Thoracic aorta (tissue), 2 donors: Measurements from ENCODE around the gene CFAP43. TPM values are rescaled to one million over a fixed set of nuclear protein-coding genes. Genes with fewer than 3 reads are reported as not detected.

Experiments used
- ATAC-seq: fragments of 150-250 bp; one replicate; pipeline ENCODE4 v1.8.0; 2017; ENCODE audit warnings: low read depth; ENCODE audit not compliant: insufficient number of reproducible peaks, low FRiP score
- DNase-seq: peaks from one replicate; pipeline ENCODE4 v3.0.0-alpha.2; 2020; ENCODE audit warnings: low spot score
- H3K27ac ChIP-seq, 2 donors: fragments of 200-600 bp; sonication (generic); 1 replicate in 1 of 2; 2 replicates in 1 of 2; pipeline ENCODE4 v1.5.1; 2016; ENCODE audit warnings: mild to moderate bottlenecking in 2 of 2, moderate library complexity in 2 of 2
- H3K27me3 ChIP-seq: fragments of 200-600 bp; sonication (generic); replicated peaks from 2 replicates; pipeline ENCODE4 v1.6.0; 2016; ENCODE audit warnings: mild to moderate bottlenecking; ENCODE audit not compliant: insufficient read depth
- H3K36me3 ChIP-seq: fragments of 200-600 bp; sonication (generic); one replicate; pipeline ENCODE4 v1.5.1; 2016
- H3K4me1 ChIP-seq, 2 donors: fragments of 200-600 bp; sonication (generic); 1 replicate in 1 of 2; 2 replicates in 1 of 2; pipeline versions ENCODE4 v1.5.1 to v1.6.0; 2016; ENCODE audit warnings: low read depth in 2 of 2, mild to moderate bottlenecking in 1 of 2; ENCODE audit not compliant: control insufficient read depth in 1 of 2
- H3K4me3 ChIP-seq: fragments of 200-600 bp; sonication (generic); 2 replicates; pipeline ENCODE4 v1.5.1; 2016; ENCODE audit warnings: mild to moderate bottlenecking
- H3K9me3 ChIP-seq: fragments of 200-600 bp; sonication (generic); 2 replicates; pipeline ENCODE4 v1.5.1; 2016
- total RNA-seq, 2 donors: library from RNA; depleted of rRNA; stranded (reverse); fragments of >200 nt; gene quantifications; one replicate each; pipeline versions ENCODE4 v1.1.0 to v1.2.3, GENCODE V29; 2016
- TF ChIP-seq, protein P1 (sequence below): fragments of 200-600 bp; sonication (generic); IDR thresholded peaks from one replicate; pipeline ENCODE4 v1.5.1; 2019; ENCODE audit warnings: antibody characterized with exemption

The CFAP43 gene
- total RNA-seq, 2 donors from 2014 or later = 0.85 TPM; not detected in 1

DNA sequence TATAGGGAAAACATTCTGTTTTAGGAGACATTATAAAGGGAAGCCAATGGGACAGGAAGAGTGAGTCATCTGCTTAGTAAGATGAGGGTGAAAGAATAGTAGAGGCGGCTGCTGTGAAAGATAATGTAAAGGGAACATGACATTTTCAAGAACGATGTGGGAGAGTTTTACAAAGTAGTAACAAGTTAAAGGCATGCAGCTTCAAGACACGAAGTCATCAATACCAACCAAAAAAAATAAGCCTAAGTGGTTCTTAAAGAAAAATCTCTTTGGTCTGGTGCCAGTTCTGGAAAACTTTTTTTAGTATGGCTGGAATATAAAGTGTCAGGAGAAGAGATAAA is 28.6 kb upstream of the CFAP43 start:
- Histone ChIP-seq H3K27me3 (no peaks in the 10 kb centered on the region), H3K9me3 (no peaks in the 10 kb centered on the region), H3K27ac (peak overlapping the region in 1 of 2 donors; percentile 26), H3K4me3 (no peak overlapping the region), H3K36me3 (peaks cover 10% of the 10 kb centered on the region), H3K4me1 (peaks cover 21 to 47% of the 10 kb centered on the region in 2 donors)
- TF ChIP-seq, protein P1, sequence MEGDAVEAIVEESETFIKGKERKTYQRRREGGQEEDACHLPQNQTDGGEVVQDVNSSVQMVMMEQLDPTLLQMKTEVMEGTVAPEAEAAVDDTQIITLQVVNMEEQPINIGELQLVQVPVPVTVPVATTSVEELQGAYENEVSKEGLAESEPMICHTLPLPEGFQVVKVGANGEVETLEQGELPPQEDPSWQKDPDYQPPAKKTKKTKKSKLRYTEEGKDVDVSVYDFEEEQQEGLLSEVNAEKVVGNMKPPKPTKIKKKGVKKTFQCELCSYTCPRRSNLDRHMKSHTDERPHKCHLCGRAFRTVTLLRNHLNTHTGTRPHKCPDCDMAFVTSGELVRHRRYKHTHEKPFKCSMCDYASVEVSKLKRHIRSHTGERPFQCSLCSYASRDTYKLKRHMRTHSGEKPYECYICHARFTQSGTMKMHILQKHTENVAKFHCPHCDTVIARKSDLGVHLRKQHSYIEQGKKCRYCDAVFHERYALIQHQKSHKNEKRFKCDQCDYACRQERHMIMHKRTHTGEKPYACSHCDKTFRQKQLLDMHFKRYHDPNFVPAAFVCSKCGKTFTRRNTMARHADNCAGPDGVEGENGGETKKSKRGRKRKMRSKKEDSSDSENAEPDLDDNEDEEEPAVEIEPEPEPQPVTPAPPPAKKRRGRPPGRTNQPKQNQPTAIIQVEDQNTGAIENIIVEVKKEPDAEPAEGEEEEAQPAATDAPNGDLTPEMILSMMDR = no peak
- DNase-seq (no peak), ATAC-seq (no peak)

DNA sequence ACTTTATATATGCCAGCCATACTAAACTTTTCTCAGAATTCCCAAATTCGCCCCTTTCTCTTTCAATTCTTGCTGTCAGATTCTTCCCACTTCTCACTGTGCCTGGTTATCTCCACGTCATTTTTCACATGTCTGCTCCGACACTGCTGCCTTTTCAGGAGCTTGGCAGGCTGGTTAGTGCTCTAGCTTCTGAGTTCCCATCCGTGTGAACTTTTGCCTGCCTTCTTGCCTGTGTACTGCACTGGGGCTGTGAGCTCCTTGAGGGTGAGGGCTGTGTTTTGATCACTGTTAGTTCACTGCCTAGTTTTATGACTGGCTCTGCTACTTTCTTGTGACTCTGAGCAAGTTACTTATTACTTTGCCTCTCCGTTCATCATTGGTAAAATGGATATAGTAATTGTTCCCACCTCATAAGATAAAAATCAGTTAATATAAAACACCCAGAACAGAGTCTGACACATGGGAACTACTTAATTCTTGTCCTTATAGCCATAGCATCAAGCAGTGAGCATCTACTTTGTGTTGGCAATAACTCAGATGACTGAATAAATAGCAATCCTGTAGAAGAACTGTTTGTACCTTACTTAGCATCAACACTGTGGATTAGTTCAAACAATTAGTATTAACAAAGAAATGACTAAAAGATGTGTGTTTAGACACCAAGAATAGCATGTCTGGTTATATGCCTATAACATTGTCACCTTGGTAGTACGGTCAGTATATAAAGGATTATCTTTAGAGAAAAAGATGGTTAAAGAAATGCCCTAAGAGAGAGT is 28.0 kb upstream of the CFAP43 start:
- no peak for ATAC-seq

DNA sequence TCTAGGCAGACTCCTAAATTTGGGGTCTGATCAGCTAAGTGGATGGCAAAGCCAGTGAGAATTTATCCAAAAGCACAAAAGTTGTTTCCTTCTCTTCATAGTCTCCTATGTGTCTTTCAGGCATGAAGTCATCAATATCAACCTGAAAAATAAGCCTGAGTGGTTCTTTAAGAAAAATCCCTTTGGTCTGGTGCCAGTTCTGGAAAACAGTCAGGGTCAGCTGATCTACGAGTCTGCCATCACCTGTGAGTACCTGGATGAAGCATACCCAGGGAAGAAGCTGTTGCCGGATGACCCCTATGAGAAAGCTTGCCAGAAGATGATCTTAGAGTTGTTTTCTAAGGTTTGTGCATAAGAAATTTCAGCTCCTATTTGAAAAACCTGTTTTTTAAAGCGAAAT is 27.3 kb upstream of the CFAP43 start:
- no peak for ATAC-seq
- no peak overlapping the region for H3K4me3 ChIP-seq
- H3K4me1 ChIP-seq = peaks cover 21 to 48% of the 10 kb centered on the region in 2 donors
- no peaks in the 10 kb centered on the region for H3K27me3 ChIP-seq
- TF ChIP-seq, protein P1 = no peak
- H3K27ac ChIP-seq = peak overlapping the region in 1 of 2 donors; percentile 26
- no peaks in the 10 kb centered on the region for H3K9me3 ChIP-seq
- DNase-seq = no peak
- H3K36me3 ChIP-seq = peaks cover 10% of the 10 kb centered on the region

More for the DNA sequence above, 28.0 kb upstream of the CFAP43 start:
- Histone ChIP-seq H3K36me3 (peaks cover 10% of the 10 kb centered on the region), H3K4me3 (no peak overlapping the region), H3K9me3 (no peaks in the 10 kb centered on the region), H3K4me1 (peaks cover 21 to 48% of the 10 kb centered on the region in 2 donors), H3K27me3 (no peaks in the 10 kb centered on the region), H3K27ac (peak overlapping the region; percentile 4 to 26)
- no peak for DNase-seq
- TF ChIP-seq, protein P1 = no peak

DNA sequence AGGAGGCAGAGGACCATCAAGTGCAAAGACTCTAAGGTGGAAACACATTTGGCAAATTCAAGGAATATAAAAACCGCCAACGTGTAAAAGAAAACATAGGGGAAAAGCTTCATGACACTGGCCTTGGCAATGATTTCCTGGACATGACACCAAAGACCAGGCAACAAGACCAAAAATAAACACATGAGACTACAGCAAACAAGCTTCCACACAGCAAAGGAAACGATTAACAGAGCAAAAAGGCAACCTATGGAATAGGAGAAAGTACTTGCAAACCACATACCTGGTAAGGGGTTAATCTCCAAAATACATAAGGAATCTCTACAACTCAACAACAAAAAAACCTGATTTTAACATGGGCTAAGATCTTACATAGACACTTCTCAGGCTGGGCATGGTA is 26.0 kb upstream of the CFAP43 start:
- Histone ChIP-seq H3K36me3 (peaks cover 10% of the 10 kb centered on the region), H3K27ac (no peak overlapping the region), H3K4me3 (no peak overlapping the region), H3K4me1 (peaks cover 21 to 52% of the 10 kb centered on the region in 2 donors), H3K9me3 (no peaks in the 10 kb centered on the region), H3K27me3 (no peaks in the 10 kb centered on the region)
- ATAC-seq (no peak), DNase-seq (no peak)
- TF ChIP-seq, protein P1 = no peak

DNA sequence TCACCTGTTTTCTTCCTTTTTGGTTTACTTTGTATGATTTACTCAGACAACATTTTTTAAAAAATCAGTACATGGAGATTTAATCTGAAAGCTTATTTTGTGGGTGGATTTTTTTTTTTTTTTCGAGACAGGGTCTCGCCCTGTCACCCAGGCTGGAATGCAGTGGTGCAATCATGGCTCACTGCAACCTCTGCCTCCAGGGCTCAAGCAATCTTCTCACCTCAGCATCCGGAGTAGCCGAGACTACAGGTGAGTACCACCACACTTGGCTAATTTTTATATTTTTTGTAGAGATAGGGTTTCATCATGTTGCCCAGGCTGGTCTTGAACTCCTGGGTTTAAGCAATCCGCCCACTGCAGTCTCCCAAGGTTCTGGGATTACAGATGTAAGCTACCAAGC is 25.1 kb upstream of the CFAP43 start:
- Histone ChIP-seq H3K27me3 (no peaks in the 10 kb centered on the region), H3K27ac (no peak overlapping the region), H3K36me3 (peaks cover 10% of the 10 kb centered on the region), H3K9me3 (no peaks in the 10 kb centered on the region), H3K4me1 (peaks cover 21 to 52% of the 10 kb centered on the region in 2 donors), H3K4me3 (no peak overlapping the region)
- DNase-seq = no peak
- TF ChIP-seq, protein P1 = no peak
- ATAC-seq = no peak
